BE2C (cell line): Measurements from ENCODE around the gene FAM168A.

ENCODE experiments used
- DNase-seq: peaks from one replicate; pipeline ENCODE4 v3.0.0-alpha.2; 2020
- H3K27me3 ChIP-seq: fragments of 250-450 bp; sonication (Bioruptor Pico); 2 replicates; pipeline ENCODE4 v1.5.1; 2020; ENCODE audit warnings: mild to moderate bottlenecking
- H3K36me3 ChIP-seq: fragments of 250-450 bp; sonication (Bioruptor Pico); 2 replicates; pipeline ENCODE4 v1.5.1; 2020; ENCODE audit warnings: mild to moderate bottlenecking
- H3K4me1 ChIP-seq: fragments of 250-450 bp; sonication (Bioruptor Pico); 2 replicates; pipeline ENCODE4 v1.5.1; 2020
- H3K4me3 ChIP-seq: 2 replicates; pipeline ENCODE4 v1.5.1; 2011; ENCODE audit warnings: low read depth, low read length
- H3K9me3 ChIP-seq: fragments of 250-450 bp; sonication (Bioruptor Pico); 2 replicates; pipeline ENCODE4 v1.5.1; 2020
- CTCF ChIP-seq: IDR thresholded peaks from 2 replicates; pipeline ENCODE4 v1.5.1; 2012; ENCODE audit warnings: mild to moderate bottlenecking, low read depth, low read length

FAM168A gene

GRCh38 chr11:73406619-73407018 lies 191.3 kb downstream of the FAM168A start:
- no peaks in the 10 kb centered on the region for H3K4me1 ChIP-seq

GRCh38 chr11:73406131-73406530 lies 191.8 kb downstream of the FAM168A start:
- H3K36me3 ChIP-seq: peaks cover 12% of the 10 kb centered on the region
- no peaks in the 10 kb centered on the region for H3K4me1 ChIP-seq
- no peaks in the 10 kb centered on the region for H3K9me3 ChIP-seq

More at GRCh38 chr11:73406619-73407018, 191.3 kb downstream of the FAM168A start:
- DNase-seq: no peak
- no peak for TF ChIP-seq CTCF
- no peak overlapping the region for H3K4me3 ChIP-seq
- no peaks in the 10 kb centered on the region for H3K27me3 ChIP-seq
- H3K36me3 ChIP-seq: peaks cover 12% of the 10 kb centered on the region
- no peaks in the 10 kb centered on the region for H3K9me3 ChIP-seq

GRCh38 chr11:73405146-73405510 lies 192.8 kb downstream of the FAM168A start:
- Histone ChIP-seq H3K9me3 (no peaks in the 10 kb centered on the region), H3K36me3 (peaks cover 7% of the 10 kb centered on the region), H3K27me3 (no peaks in the 10 kb centered on the region), H3K4me1 (no peaks in the 10 kb centered on the region), H3K4me3 (no peak overlapping the region)
- no peak for TF ChIP-seq CTCF
- DNase-seq: no peak

More at GRCh38 chr11:73406131-73406530, 191.8 kb downstream of the FAM168A start:
- H3K27me3 ChIP-seq: no peaks in the 10 kb centered on the region
- TF ChIP-seq CTCF: no peak
- no peak overlapping the region for H3K4me3 ChIP-seq
- DNase-seq: no peak

GRCh38 chr11:73404506-73405145 lies 193.3 kb downstream of the FAM168A start:
- H3K36me3 ChIP-seq: peaks cover 7% of the 10 kb centered on the region
- no peak for DNase-seq
- H3K4me1 ChIP-seq: no peaks in the 10 kb centered on the region
- H3K27me3 ChIP-seq: no peaks in the 10 kb centered on the region
- H3K9me3 ChIP-seq: no peaks in the 10 kb centered on the region
- H3K4me3 ChIP-seq: no peak overlapping the region
- no peak for TF ChIP-seq CTCF

GRCh38 chr11:73404048-73404447 lies 193.9 kb downstream of the FAM168A start:
- Histone ChIP-seq H3K36me3 (peaks cover 3% of the 10 kb centered on the region; the same call in 1 of the 2 replicates), H3K27me3 (no peaks in the 10 kb centered on the region), H3K4me1 (no peaks in the 10 kb centered on the region), H3K4me3 (no peak overlapping the region), H3K9me3 (no peaks in the 10 kb centered on the region)
- TF ChIP-seq CTCF: peak; percentile 93
- peak; percentile 78 for DNase-seq

- no peaks in the 10 kb centered on the region for H3K4me1 ChIP-seq
- no peak for TF ChIP-seq CTCF
Measured at GRCh38 chr11:73403541-73403940, 194.4 kb downstream of the FAM168A start.

More at GRCh38 chr11:73403541-73403940, 194.4 kb downstream of the FAM168A start:
- Histone ChIP-seq H3K4me3 (no peak overlapping the region), H3K27me3 (no peaks in the 10 kb centered on the region), H3K36me3 (peaks cover 3% of the 10 kb centered on the region; the same call in 1 of the 2 replicates), H3K9me3 (no peaks in the 10 kb centered on the region)
- DNase-seq: no peak
